IPS DF 6.9 (cell line): ENCODE measurements around the gene NKX3-2.
A peak's percentile ranks its signal among the peaks of the same experiment; 100 is the strongest.

Experiments
- DNase-seq: peaks from one replicate; pipeline ENCODE4 v3.0.0-alpha.2; 2013; ENCODE audit warnings: low read depth, low spot score
- H3K27ac ChIP-seq: one replicate; pipeline ENCODE4 v1.5.1; 2013; ENCODE audit warnings: low read length, control low read depth
- H3K27me3 ChIP-seq: 2 replicates; pipeline ENCODE4 v1.6.1; 2013; ENCODE audit warnings: mild to moderate bottlenecking, low read length; ENCODE audit not compliant: control insufficient read depth, insufficient read depth
- H3K36me3 ChIP-seq: 2 replicates; pipeline ENCODE4 v1.6.1; 2013; ENCODE audit warnings: low read length; ENCODE audit not compliant: control insufficient read depth, insufficient read depth
- H3K4me1 ChIP-seq: 2 replicates; pipeline ENCODE4 v1.6.1; 2013; ENCODE audit warnings: low read length; ENCODE audit not compliant: control insufficient read depth, insufficient read depth
- H3K4me3 ChIP-seq: 2 replicates; pipeline ENCODE4 v1.5.1; 2013; ENCODE audit warnings: mild to moderate bottlenecking, low read length
- H3K9me3 ChIP-seq: 2 replicates; pipeline ENCODE4 v1.6.1; 2013; ENCODE audit warnings: low read length, inconsistent platforms; ENCODE audit not compliant: control insufficient read depth, insufficient read depth
- WGBS: extraction: QIAGEN DNeasy Blood & Tissue Kit; methylation state at CpG from one replicate; pipeline ENCODE4 v1.1.7; 2013; ENCODE audit warnings: mixed read lengths, missing lambda C conversion rate; ENCODE audit not compliant: insufficient read length, insufficient coverage; 5-methylcytosine and 5-hydroxymethylcytosine counted together

NKX3-2 gene

DNA sequence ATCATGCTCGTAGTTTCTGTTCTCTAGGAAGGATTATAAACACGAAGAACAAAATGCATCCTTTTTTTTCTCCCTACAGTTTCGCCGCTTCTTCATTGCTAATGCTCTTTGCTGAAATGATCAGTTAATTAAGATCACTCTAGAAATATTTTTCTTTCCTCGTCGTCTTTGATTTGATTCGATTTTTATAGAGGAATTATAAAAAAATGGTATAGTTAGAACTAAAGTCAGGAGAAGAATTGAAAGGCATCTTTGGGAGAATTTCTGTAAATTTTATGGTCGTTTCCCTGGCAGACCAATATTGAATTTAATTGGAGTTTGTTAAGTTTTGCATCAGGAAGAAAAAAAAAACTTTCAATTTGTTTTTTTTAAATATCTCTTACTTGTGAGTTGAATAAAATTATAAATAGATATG lies 1.1 kb upstream of the NKX3-2 start:
- no CpG with 5 or more reads among the region's 8 CpGs for WGBS
- Histone ChIP-seq H3K36me3 (no peaks in the 10 kb centered on the region), H3K9me3 (no peaks in the 10 kb centered on the region), H3K4me1 (peaks cover 11% of the 10 kb centered on the region), H3K4me3 (no peak overlapping the region), H3K27ac (no peak overlapping the region), H3K27me3 (peaks cover 63% of the 10 kb centered on the region)
- no peak for DNase-seq

DNA sequence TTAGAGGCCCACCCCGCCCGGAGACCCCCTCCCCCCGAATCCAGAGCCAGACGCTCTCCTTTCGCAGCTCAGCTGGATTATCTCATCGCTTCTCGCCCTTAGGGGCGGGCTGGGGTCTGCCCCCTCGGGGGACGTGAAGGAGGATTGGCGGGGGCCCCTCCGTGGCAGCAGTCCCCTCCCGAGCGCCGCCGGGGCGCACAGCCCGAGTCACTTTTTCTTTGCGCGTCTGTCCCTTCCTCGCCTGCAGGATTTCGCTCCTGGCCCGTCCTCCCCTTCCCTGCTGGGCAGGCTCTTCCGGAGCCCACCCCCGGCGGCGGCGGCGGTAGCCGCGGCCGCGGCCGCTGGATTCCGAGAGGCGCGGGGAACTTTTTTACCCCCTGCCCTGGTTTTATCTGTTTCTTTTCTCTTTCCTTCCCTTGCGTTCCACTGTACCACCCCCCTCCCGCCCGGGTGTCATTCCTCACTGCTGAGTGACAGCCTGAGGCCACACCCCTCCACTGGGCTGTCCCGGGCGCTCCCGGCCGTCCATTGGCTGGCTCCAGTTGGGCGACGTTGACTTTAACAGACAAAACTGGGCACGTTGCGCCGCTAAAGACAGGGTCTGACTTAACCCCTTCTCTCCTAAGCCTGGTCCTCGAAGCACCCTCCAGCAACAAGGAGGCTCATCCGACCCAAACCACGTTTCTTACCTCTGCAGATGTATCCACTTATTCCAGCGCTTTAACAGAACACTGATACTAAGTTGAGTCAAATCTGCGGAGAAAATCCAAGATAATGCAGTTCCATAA lies 492 bp upstream of the NKX3-2 start:
- Histone ChIP-seq H3K36me3 (no peaks in the 10 kb centered on the region), H3K27ac (no peak overlapping the region), H3K4me3 (peak overlapping the region; percentile 40), H3K27me3 (peaks cover 69% of the 10 kb centered on the region), H3K4me1 (peaks cover 11% of the 10 kb centered on the region), H3K9me3 (no peaks in the 10 kb centered on the region)
- DNase-seq: peak; percentile 91
- no CpG with 5 or more reads among the region's 54 CpGs for WGBS

DNA sequence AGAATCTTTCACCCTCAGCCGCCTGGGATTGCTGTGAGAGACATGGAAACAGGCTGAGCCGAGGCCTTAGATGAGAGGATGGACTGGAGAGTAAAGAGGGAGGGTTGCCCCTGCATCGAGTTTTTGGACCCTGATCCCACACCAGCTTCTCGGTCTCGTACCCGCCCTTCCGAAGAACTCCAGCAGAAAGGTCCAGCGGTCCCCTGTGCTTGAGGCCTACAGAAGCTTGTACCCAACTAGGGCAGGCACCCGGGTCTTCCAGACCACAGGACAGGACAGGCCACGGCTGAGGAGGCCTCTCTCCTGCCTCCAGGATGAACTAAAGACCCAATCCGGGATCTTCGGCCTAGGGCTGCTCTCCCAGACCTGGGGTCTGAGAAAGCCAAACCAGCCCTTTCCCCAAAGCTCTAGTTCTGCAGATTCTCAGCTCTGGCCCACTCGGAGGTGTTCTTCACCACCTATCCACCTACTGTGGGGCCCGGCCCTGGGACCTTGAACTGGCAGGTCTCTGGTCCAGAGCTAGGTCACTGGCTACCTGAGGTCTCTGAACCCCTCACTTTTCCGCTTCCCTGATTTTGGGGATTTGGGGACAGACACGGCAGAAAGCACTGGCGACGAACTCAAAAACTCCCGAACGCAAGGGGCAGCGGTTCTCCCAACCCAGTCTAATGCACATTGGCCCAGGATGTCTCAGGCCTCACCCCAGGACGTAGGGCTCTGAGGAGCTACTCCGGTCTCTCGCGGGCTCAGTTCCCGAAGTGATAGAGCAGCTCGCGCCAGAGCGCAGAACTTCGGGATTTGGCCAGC lies 1.1 kb downstream of the NKX3-2 start:
- Histone ChIP-seq H3K27ac (no peak overlapping the region), H3K4me1 (peaks cover 11% of the 10 kb centered on the region), H3K4me3 (peak overlapping the region; percentile 27; the same call in 1 of the 2 replicates), H3K27me3 (peaks cover 79% of the 10 kb centered on the region), H3K36me3 (no peaks in the 10 kb centered on the region), H3K9me3 (no peaks in the 10 kb centered on the region)
- no CpG with 5 or more reads among the region's 30 CpGs for WGBS
- DNase-seq: no peak

DNA sequence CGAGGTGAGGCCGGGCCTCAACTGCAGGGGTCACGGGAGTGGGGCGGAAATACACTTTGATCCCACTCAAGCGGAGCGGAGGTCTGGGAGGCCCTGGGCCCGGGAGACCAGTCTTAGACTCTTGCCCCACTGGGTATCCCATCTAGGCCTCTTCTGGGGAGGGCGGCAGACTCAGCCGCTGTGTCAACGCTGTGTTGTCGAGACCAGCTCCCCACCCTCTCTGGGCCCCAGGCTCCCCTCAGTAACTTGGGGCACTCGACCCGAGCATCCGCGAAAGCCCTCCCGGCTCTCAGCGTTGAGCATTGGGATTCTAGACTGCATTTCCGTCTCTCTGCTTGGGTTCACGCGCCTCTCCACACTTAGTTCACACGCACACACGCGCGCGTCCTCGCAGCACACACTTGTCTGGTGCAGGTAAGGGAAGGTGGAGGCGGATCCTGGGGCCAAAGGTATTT lies 1.7 kb downstream of the NKX3-2 start:
- DNase-seq: no peak
- Histone ChIP-seq H3K4me3 (no peak overlapping the region; the same call in 1 of the 2 replicates), H3K36me3 (no peaks in the 10 kb centered on the region), H3K27ac (no peak overlapping the region), H3K4me1 (peaks cover 9% of the 10 kb centered on the region), H3K27me3 (peaks cover 83% of the 10 kb centered on the region), H3K9me3 (no peaks in the 10 kb centered on the region)
- WGBS: no CpG with 5 or more reads among the region's 27 CpGs

DNA sequence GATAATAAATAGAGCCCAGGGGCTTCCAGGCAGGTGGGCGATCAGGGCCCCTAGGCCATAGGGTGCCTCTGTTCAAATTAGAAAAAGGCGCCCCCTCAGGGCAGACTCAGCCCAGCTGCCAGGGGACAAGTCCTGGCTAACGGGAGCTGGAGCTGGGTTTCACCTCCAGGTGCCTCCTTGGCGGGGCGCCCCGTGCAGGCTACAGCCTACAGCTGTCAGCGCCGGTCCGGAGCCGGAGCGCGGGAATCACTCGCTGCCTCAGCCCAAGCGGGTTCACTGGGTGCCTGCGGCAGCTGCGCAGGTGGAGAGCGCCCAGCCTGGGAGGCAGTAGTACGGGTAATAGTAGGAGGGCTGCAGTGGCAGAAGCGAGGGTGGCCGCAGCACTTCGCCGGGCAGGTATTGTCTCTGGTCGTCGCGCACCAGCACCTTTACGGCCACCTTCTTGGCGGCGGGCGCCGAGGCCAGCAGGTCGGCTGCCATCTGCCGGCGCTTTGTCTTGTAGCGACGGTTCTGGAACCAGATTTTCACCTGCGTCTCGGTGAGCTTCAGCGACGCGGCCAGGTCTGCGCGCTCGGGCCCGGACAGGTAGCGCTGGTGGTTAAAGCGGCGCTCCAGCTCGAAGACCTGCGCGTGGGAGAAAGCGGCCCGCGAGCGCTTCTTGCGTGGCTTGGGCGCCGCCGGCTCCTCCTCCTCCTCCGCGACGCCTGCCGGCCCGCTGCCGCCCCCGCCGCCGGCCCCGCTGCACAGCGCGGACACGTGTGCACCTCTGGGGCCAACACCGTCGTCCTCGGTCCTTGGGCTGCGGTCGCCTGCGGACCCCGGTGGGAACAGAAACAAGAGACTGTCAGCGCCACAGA lies 2.4 kb downstream of the NKX3-2 start:
- Histone ChIP-seq H3K9me3 (no peaks in the 10 kb centered on the region), H3K27me3 (peaks cover 84% of the 10 kb centered on the region), H3K4me3 (no peak overlapping the region; the same call in 1 of the 2 replicates), H3K36me3 (no peaks in the 10 kb centered on the region), H3K4me1 (peaks cover 9% of the 10 kb centered on the region), H3K27ac (no peak overlapping the region)
- no peak for DNase-seq
- WGBS: no CpG with 5 or more reads among the region's 79 CpGs

DNA sequence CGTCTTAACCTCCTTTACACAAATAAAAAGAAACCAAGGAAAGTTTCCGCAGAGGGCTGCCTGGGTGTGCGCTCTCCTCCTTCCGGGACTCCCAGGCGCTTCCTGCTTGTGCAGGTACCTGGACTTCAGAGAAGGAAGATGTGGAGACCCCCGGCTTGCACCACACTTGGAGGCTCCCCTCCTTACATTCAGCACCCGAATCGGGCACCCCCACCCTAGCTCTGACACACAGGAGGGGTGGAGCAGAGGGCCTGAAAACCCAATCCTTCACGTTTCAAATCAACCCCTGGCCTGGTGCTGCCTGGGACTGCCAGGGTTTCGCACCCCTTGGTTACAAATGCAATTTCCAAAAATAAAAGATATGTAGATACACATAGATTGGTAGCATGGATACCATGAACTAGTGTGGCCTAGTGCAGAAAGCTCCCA lies 3.1 kb downstream of the NKX3-2 start:
- peaks cover 9% of the 10 kb centered on the region for H3K4me1 ChIP-seq
- H3K36me3 ChIP-seq: no peaks in the 10 kb centered on the region
- no peak overlapping the region for H3K4me3 ChIP-seq
- no CpG with 5 or more reads among the region's 10 CpGs for WGBS
- DNase-seq: no peak
- H3K9me3 ChIP-seq: no peaks in the 10 kb centered on the region
- H3K27ac ChIP-seq: no peak overlapping the region
- peaks cover 84% of the 10 kb centered on the region for H3K27me3 ChIP-seq

DNA sequence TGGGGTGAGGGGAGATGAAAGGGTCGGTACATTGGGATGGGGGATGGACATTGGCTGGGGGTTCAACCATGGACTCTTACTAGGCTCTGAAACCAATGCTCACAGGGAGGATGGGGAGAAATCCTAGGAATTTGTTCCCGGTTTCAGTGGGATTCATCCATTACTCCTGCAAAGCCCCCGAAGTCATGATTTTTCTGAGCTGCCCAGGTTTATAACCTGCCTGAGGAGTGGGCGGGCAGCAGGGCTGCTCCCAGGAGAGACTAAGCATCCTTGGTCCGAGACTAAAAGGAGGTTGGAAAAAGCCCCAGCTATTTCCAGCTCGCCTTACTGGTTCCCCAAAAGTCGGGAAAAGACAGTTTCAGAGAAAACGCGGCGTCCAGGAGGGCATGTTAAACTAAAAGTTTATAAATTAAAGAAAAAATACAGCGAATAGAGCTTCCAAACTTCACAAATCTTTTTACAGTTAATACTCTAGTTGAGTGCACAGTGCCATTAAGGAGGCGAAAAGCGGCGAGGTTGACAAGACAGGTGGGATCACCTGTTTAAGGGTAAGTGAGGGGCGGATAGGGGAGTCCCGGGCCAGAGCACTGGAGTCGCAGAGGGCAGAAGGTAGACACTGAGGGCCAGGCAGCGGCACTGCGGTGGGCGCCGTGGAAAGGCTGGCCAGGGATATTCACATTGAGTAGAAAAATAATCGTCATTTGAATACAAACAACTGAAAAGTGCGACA lies 3.7 kb downstream of the NKX3-2 start:
- Histone ChIP-seq H3K4me3 (no peak overlapping the region), H3K36me3 (no peaks in the 10 kb centered on the region)

DNA sequence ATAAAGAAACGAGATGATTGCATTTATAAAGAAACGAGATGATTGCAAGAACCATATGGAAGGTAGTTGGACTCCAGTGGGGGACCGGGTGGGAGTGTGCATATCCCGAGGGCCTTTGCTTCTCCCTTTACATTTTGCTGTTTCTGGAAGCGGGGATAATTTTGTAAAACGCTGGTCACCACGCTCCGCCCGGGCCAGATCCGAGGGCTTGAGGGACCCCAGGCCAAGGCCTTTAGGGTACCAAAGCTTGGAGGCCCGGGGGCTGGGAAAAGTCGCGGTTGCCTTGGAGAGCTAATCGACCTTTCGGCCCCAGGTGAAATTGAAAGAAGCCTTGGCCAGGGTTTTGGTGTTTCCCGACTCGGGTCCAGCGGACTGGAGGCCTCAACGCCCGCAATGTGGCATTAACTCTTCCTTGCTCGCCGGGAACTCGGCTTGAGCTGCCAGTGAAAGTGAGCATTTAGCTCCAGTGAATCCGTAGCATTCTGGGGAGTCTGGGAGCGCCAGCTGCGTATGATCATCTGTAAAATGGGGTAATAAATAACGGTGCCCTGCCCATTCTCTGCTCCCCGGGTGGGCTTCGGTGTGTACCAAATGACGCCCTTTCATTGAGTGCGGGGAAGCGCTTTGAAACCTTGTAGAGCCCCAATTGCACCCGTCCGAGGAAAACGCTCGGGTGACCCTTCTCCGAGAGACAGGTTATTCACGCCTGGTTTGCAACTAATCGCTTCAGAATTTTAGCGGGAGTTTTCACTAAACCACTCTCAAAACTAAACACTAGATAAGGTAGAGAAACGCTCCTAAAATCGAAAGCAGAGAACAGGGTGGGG lies 4.5 kb downstream of the NKX3-2 start:
- no peak for DNase-seq
- H3K9me3 ChIP-seq: no peaks in the 10 kb centered on the region
- peaks cover 94% of the 10 kb centered on the region for H3K27me3 ChIP-seq
- H3K27ac ChIP-seq: no peak overlapping the region
- no CpG with 5 or more reads among the region's 42 CpGs for WGBS
- no peak overlapping the region for H3K4me3 ChIP-seq
- H3K4me1 ChIP-seq: peaks cover 9% of the 10 kb centered on the region
- no peaks in the 10 kb centered on the region for H3K36me3 ChIP-seq

More for the DNA sequence above, 3.7 kb downstream of the NKX3-2 start:
- no peak for DNase-seq
- no peaks in the 10 kb centered on the region for H3K9me3 ChIP-seq
- no CpG with 5 or more reads among the region's 23 CpGs for WGBS
- H3K27me3 ChIP-seq: peaks cover 88% of the 10 kb centered on the region
- H3K27ac ChIP-seq: no peak overlapping the region
- H3K4me1 ChIP-seq: peaks cover 9% of the 10 kb centered on the region

DNA sequence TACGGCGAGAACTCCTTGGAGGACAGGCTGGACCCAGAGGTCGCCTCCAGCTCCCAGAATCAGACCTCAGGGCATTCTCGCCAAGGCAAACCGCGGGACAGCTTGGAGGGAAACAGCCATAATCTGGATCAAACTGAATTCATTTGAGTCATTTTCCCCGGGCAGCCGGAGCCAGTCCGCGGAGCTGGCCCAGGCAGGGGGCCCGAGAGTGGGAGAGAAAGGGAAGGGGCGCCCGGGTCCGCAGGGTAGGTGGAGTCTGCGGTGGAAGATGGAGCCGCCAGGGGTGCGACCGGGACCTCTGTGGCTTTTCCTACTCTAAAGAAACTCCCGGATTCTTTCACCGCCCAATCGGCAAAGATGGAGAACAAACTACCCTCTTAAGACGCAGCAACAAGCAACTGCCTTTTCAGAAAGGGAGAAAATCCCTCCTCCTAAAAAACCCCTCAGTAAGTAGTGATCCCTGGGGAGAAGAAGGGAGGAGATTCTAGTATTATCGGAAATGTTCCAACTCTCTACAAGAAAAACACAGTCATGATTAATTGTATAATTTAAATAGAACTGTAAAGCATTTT lies 5.2 kb downstream of the NKX3-2 start:
- Histone ChIP-seq H3K27ac (no peak overlapping the region), H3K36me3 (no peaks in the 10 kb centered on the region), H3K9me3 (no peaks in the 10 kb centered on the region), H3K27me3 (peaks cover 100% of the 10 kb centered on the region), H3K4me3 (no peak overlapping the region), H3K4me1 (peaks cover 11% of the 10 kb centered on the region)
- no CpG with 5 or more reads among the region's 23 CpGs for whole genome bisulfite sequencing
- DNase-seq: no peak
